ENCODE data around the gene MAPT.

DNA sequence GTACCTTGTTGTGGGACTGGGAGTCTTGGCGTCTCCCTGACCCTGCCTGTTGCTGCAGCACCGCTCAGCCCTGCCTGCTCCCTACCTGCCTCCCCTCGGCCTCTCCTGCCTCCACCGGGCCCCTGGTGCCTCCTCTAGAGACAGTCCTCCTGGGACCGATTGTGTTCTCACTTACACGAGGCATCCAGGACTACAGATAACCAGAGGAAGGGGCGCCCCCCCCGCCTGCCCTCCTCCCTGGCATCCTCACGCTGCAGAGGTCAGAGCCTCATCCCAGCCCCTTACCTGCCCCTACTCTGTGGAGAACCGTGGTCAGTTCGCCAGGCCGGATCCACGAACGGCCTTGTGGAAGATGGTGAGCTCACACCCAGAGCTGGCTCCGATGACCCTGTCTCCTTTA, 24.8 kb downstream of the MAPT start:
- TF ChIP-seq, protein P1, sequence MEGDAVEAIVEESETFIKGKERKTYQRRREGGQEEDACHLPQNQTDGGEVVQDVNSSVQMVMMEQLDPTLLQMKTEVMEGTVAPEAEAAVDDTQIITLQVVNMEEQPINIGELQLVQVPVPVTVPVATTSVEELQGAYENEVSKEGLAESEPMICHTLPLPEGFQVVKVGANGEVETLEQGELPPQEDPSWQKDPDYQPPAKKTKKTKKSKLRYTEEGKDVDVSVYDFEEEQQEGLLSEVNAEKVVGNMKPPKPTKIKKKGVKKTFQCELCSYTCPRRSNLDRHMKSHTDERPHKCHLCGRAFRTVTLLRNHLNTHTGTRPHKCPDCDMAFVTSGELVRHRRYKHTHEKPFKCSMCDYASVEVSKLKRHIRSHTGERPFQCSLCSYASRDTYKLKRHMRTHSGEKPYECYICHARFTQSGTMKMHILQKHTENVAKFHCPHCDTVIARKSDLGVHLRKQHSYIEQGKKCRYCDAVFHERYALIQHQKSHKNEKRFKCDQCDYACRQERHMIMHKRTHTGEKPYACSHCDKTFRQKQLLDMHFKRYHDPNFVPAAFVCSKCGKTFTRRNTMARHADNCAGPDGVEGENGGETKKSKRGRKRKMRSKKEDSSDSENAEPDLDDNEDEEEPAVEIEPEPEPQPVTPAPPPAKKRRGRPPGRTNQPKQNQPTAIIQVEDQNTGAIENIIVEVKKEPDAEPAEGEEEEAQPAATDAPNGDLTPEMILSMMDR (IDR thresholded peaks at IDR 0.05): no peak
- no peak for TF ChIP-seq POLR2AphosphoS5 (IDR thresholded peaks at IDR 0.05; ENCODE audit: insufficient read depth in 1 of 2, low read depth in 1 of 2)
